Endothelial cell of hepatic sinusoid (primary cell): ENCODE measurements around the gene TACR1.
"Not testable (repeated sequence)": the region's sequence is repeated elsewhere in the genome, so short reads cannot be mapped to it uniquely, and the experiment has no call there.

Source experiments
- in situ Hi-C: cut with HindIII; loops from 2 replicates; pipeline ENCODE4 v1.10.0; 2017; ENCODE audit warnings: low sequenced_read_pairs

The TACR1 gene

DNA sequence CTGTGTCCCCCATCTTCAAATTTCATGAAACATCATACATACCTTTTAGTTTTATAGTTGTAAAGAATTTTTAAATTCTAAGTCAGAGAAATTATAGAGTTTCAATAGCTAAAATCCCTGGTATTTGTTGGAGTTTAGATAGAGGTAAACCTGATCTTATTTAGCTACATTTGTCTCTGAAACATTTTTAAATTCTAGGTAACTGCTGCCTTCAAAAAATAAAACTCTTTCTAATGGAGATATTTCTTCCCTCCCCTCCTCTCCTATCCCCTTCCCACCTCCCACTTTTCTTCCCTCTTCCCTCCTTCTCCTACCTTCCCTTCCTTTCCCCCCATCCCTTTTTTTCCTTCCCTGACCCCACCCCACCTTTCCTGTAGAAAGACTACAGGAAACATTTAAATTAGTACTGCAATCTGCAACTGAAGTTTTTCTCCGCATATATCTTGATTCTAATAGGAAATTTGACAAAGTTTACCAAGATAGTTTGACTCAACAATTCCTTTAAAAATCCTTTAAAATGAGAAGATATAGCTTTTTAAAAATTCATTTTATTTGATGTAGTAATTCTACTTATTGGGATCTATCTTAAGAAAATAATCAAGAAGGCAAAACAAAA lies 4.1 kb downstream of the TACR1 start:
- in situ Hi-C loops, result no loop called here

GRCh38 chr2:75194184-75194868 lies 5.0 kb downstream of the TACR1 start:
- in situ Hi-C loops, result no loop called here

- in situ Hi-C loops, result no loop called here
Observed at GRCh38 chr2:75192496-75192895, 6.8 kb downstream of the TACR1 start.

- in situ Hi-C loops, result no loop called here
Observed at GRCh38 chr2:75190271-75190990, 8.9 kb downstream of the TACR1 start.

DNA sequence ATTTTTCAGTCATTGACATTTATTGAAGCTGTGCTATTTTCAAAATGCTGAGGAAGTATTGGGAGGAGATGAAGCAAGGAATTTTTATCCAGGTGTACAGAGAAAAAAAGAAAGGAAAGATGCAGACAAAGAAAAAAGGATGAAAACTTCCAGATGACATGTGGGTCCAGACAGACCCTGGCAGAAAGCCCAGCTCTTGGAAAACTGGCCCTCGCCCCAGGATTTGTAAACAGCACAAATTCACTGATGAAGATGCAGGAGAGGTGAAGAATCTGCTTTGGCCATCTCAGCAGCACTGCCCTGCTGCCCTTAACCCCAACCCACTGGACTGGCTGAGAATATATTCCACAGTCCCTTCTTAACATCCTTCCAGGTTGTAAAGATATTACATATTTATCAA lies 12.5 kb downstream of the TACR1 start:
- in situ Hi-C loops, result no loop called here

- in situ Hi-C loops, result no loop called here
Observed at GRCh38 chr2:75182606-75183005, 16.7 kb downstream of the TACR1 start.

DNA sequence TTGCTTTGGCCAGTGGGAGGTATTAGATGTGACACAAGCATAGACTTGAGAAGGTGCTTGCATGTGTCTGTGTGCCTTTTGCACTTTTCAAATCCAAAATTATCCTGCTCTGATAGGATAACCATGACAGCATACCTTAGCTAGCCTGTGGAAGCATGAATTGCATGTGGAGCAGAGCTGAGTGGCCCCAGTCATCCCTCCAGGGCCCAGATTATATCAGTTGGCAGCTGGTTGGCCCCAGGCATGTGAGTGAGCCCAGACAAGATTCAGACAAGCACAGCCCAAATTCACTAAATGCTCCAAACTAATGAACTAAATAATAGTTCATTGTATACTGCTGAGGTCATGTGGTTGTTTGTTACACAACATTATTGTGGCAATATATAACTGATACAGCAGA lies 18.8 kb downstream of the TACR1 start:
- in situ Hi-C loops, result no loop called here

- in situ Hi-C loops, result no loop called here
Observed at GRCh38 chr2:75177427-75177826, 21.9 kb downstream of the TACR1 start.

- in situ Hi-C loops, result no loop called here
Observed at GRCh38 chr2:75175456-75175855, 23.9 kb downstream of the TACR1 start.

GRCh38 chr2:75174981-75175380 lies 24.3 kb downstream of the TACR1 start:
- in situ Hi-C loops, result no loop called here

GRCh38 chr2:75174519-75174918 lies 24.8 kb downstream of the TACR1 start:
- in situ Hi-C loops, result no loop called here

GRCh38 chr2:75173740-75174139 lies 25.6 kb downstream of the TACR1 start:
- in situ Hi-C loops, result no loop called here

DNA sequence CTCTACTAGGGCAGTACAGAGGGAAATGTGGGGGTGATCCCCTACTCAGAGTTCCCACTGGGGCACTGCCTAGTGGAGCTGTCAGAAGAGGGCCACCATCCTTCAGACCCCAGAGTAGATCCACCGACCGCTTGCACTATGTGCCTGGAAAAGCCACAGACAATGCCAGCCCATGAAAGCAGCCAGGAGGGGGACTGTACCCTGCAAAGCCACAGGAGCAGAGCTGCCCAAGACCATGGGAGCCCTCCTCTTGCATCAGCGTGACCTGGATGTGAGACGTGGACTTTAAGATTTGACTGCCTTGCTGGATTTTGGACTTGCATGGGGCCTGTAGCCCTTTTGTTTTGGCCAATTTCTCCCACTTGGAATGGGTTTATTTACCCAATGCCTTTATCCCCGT lies 27.9 kb downstream of the TACR1 start:
- in situ Hi-C loops, result not testable (repeated sequence)

DNA sequence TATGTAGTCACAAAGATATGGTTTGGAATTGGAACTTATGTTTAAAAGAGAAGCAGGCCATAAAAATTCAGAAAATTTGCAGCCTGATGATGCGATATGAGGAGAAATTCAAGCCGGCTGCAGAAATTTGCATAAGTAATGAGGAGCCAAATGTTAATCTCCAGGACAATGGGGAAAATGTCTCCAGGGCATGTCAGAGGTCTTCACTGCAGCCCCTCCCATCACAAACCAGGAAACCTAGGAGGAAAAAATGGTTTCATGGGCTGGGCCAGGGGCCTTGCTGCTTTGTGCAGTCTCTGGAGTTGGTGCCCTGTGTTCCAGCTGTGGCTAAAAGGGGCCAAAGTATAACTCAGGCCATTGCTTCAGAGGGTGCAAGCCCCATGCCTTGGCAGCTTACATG lies 28.4 kb downstream of the TACR1 start:
- in situ Hi-C loops, result no loop called here

GRCh38 chr2:75168186-75168585 lies 31.1 kb downstream of the TACR1 start:
- in situ Hi-C loops, result no loop called here

DNA sequence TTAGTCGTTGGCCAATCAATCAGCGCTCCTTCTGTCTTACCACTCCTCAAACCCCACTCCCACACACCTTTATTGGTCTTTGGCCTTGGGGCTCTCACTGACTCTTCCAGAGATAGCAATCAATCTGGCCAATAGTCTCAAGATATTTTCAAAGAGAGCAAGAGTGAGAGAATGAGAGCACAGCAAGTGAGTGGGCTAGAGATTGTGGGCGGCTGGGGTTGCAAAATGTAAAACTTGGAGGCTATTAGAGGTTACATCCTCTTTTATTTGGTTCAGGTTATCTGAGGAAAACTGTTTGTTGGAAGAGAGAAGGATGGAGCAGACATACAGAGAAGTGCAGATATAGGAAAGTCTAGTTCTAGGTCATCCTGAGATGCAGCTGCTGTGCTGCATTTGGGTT lies 32.8 kb downstream of the TACR1 start:
- in situ Hi-C loops, result no loop called here

GRCh38 chr2:75162897-75163296 lies 36.4 kb downstream of the TACR1 start:
- in situ Hi-C loops, result no loop called here

DNA sequence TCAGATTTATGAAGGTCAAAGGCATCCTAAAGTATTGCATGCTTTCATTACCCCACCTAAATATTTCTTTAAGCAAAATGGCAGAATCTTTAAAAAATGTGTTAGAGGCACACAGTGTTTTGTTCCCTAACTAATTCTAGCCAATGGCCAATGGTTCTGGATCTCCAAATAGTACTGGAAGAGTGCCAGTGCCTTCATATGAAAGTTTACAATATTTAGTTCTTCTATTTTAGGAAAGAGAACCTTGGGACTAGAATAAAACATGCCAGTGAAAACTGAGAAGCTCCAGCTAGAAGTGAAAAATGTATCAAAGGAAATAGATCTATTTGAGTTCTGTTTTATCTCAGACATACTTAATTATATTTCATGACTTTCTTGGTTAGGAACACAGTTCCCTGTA lies 37.1 kb downstream of the TACR1 start:
- in situ Hi-C loops, result no loop called here

GRCh38 chr2:75157435-75157834 lies 41.9 kb downstream of the TACR1 start:
- in situ Hi-C loops, result no loop called here

DNA sequence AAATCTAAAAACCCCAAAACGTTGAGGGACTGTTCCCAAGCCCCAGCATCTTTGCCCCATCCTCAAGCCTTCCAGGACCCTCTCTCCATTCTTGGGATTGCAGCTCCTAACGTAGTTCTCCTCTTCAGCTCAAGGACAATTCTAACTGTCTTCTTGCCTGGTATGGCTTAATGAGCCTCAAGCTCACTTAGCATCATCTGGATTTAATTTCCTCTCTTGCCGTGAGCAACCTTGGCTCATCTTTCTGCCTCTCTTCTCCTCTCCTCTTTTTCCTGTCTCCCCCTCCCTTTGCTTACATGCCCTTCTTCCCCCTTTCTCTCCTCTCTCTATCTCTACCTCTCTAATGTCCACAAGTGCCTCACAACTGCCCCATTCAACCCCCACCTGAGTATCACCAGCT lies 44.2 kb downstream of the TACR1 start:
- in situ Hi-C loops, result no loop called here

GRCh38 chr2:75153221-75153620 lies 46.1 kb downstream of the TACR1 start:
- in situ Hi-C loops, result no loop called here

DNA sequence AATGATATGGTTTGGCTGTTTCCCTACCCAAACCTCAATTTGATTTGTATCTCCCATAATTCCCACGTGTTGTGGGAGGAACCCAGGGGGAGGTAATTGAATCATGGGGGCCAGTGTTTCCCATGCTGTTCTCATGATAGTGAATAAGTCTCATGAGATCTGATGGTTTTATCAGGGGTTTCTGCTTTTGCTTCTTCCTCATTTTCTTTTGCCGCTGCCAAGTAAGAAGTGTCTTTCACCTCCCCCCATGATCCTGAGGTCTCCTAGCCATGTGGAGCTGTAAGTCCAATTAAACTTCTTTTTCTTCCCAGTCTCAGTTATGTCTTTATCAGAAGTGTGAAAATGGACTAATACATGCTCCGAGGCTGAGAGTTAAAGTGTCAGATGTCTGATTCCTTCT lies 47.1 kb downstream of the TACR1 start:
- in situ Hi-C loops, result not testable (repeated sequence)
